IPS-11a (cell line): ENCODE measurements around the gene ARHGAP23.
"Not testable (repeated sequence)": the region's sequence is repeated elsewhere in the genome, so short reads cannot be mapped to it uniquely, and the experiment has no call there.

Experiments used
- H3K4me3 ChIP-seq: one replicate; pipeline ENCODE4 v1.5.1; 2013; ENCODE audit warnings: low read depth, low read length, control low read depth

The ARHGAP23 gene

GRCh38 chr17:38460716-38461630, 32.7 kb downstream of the ARHGAP23 start:
- H3K4me3 ChIP-seq, result no peak overlapping the region

- no peak overlapping the region for H3K4me3 ChIP-seq
These were observed 33.4 kb downstream of the ARHGAP23 start for GRCh38 chr17:38461683-38462082.

GRCh38 chr17:38463451-38463858, 35.2 kb downstream of the ARHGAP23 start:
- no peak overlapping the region for H3K4me3 ChIP-seq

GRCh38 chr17:38464251-38464722, 36.0 kb downstream of the ARHGAP23 start:
- H3K4me3 ChIP-seq, result no peak overlapping the region

- no peak overlapping the region for H3K4me3 ChIP-seq
These were observed 36.6 kb downstream of the ARHGAP23 start for GRCh38 chr17:38464723-38465390.

- H3K4me3 ChIP-seq, result no peak overlapping the region
These were observed 37.4 kb downstream of the ARHGAP23 start for GRCh38 chr17:38465391-38466345.

GRCh38 chr17:38466346-38467315, 38.4 kb downstream of the ARHGAP23 start:
- H3K4me3 ChIP-seq, result no peak overlapping the region

GRCh38 chr17:38467491-38467890, 39.2 kb downstream of the ARHGAP23 start:
- no peak overlapping the region for H3K4me3 ChIP-seq

- H3K4me3 ChIP-seq, result no peak overlapping the region
These were observed 41.6 kb downstream of the ARHGAP23 start for GRCh38 chr17:38469875-38470274.

GRCh38 chr17:38471253-38471652, 43.0 kb downstream of the ARHGAP23 start:
- H3K4me3 ChIP-seq, result not testable (repeated sequence)

- not testable (repeated sequence) for H3K4me3 ChIP-seq
These were observed 46.4 kb downstream of the ARHGAP23 start for GRCh38 chr17:38474666-38475065.

GRCh38 chr17:38476549-38476948, 48.3 kb downstream of the ARHGAP23 start:
- H3K4me3 ChIP-seq, result no peak overlapping the region

- H3K4me3 ChIP-seq, result not testable (repeated sequence)
These were observed 49.2 kb downstream of the ARHGAP23 start for GRCh38 chr17:38477417-38477816.

GRCh38 chr17:38477951-38478350, 49.7 kb downstream of the ARHGAP23 start:
- H3K4me3 ChIP-seq, result not testable (repeated sequence)

GRCh38 chr17:38478667-38479066, 50.4 kb downstream of the ARHGAP23 start:
- H3K4me3 ChIP-seq, result not testable (repeated sequence)

GRCh38 chr17:38482039-38482699, 53.9 kb downstream of the ARHGAP23 start:
- not testable (repeated sequence) for H3K4me3 ChIP-seq

- H3K4me3 ChIP-seq, result not testable (repeated sequence)
These were observed 54.4 kb downstream of the ARHGAP23 start for GRCh38 chr17:38482700-38483043.

GRCh38 chr17:38484242-38485145, 56.2 kb downstream of the ARHGAP23 start:
- not testable (repeated sequence) for H3K4me3 ChIP-seq
